Hair follicle dermal papilla cell (primary cell): ENCODE measurements around the gene SLC2A1. TPM values are rescaled to one million over a fixed set of nuclear protein-coding genes. Genes with fewer than 3 reads are reported as not detected.

Experiments used
- small RNA-seq: library from RNA; depleted of rRNA; stranded (forward); fragments of <200 nt; gene quantifications from one replicate; pipeline ENCODE3, GENCODE V24; 2012
- total RNA-seq: library from RNA; depleted of rRNA; stranded (reverse); fragments of >200 nt; gene quantifications from 2 replicates; pipeline ENCODE4 v1.2.3, GENCODE V29; 2012

SLC2A1 gene
- 114 TPM in 2 replicates for total RNA-seq

DNA sequence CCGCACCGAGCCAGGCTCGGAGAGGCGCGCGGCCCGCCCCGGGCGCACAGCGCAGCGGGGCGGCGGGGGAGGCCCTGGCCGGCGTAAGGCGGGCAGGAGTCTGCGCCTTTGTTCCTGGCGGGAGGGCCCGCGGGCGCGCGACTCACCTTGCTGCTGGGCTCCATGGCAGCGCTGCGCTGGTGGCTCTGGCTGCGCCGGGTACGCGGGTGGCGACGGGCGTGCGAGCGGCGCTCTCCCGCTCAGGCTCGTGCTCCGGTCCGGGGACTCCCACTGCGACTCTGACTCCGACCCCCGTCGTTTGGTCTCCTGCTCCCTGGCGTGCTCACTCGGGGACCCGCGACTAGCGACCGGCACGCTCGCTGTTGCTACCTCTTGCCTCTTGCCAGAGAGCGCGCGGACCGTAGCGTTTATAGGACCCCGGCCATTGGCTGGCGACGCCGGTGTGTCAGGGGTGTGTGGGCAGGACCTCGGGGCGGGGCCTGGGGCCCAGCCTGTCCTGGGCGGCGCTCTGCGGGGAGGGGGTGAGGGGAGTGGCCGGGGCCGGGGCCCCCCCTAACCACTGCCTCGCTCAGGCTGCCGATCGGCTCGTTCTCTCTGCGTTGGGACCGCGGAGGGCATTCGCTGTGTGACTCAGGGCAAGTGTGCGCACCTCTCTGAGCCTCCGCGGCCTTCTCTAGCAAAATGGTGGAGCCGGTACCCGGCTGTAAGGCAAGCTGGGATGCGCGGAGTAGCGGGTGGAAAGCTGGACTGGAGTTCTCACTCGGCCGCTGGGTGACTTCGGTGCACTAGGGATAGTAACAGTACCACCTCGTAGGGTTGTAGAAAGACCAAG lies at the start of gene SLC2A1:
Gene SLC2A1, minus strand, starts transcription at position 381 of the 832 bp plus-strand sequence. Its CDS starts 217 bp downstream, at position 164.

Small RNA genes within 50 kb of the gene (small RNA-seq; reads per million reads assigned to genes)
- not detected for gene RNU6-880P

Other genes with a start within 250 kb of the SLC2A1 start
- not detected in 2 replicates for gene CLDN19, start 218.6 kb downstream of the SLC2A1 start, total RNA-seq
- gene P3H1, start 191.8 kb downstream of the SLC2A1 start, total RNA-seq = 130 and 166 TPM in 2 replicates
- 5.8 TPM in 2 replicates for gene C1orf50, start 191.6 kb downstream of the SLC2A1 start, total RNA-seq
- gene TMEM269, start 173.9 kb downstream of the SLC2A1 start, total RNA-seq = under 0.01 TPM in 1 of 2 replicates, not detected in the other
- gene ERMAP, start 141.7 kb downstream of the SLC2A1 start, total RNA-seq = 25.1 and 25.2 TPM in 2 replicates
- 14.1 and 15.7 TPM in 2 replicates for gene SVBP, start 141.5 kb downstream of the SLC2A1 start, total RNA-seq
- gene ZNF691, start 112.3 kb downstream of the SLC2A1 start, total RNA-seq = 5.5 and 8.0 TPM in 2 replicates
- 33.5 and 35.7 TPM in 2 replicates for gene EBNA1BP2, start 213.4 kb upstream of the SLC2A1 start, total RNA-seq
- gene CFAP57, start 213.5 kb upstream of the SLC2A1 start, total RNA-seq = 0.61 and 0.81 TPM in 2 replicates